DMS114 treated with DMSO at 0.1 percent for 48 hours (cell line): ENCODE measurements around the gene CHGA.

Experiments used
- DNase-seq: peaks from one replicate; lab custom pipeline; 2025; ENCODE audit not compliant: unreplicated experiment; lab: John Stamatoyannopoulos, UW

Gene CHGA

DNA sequence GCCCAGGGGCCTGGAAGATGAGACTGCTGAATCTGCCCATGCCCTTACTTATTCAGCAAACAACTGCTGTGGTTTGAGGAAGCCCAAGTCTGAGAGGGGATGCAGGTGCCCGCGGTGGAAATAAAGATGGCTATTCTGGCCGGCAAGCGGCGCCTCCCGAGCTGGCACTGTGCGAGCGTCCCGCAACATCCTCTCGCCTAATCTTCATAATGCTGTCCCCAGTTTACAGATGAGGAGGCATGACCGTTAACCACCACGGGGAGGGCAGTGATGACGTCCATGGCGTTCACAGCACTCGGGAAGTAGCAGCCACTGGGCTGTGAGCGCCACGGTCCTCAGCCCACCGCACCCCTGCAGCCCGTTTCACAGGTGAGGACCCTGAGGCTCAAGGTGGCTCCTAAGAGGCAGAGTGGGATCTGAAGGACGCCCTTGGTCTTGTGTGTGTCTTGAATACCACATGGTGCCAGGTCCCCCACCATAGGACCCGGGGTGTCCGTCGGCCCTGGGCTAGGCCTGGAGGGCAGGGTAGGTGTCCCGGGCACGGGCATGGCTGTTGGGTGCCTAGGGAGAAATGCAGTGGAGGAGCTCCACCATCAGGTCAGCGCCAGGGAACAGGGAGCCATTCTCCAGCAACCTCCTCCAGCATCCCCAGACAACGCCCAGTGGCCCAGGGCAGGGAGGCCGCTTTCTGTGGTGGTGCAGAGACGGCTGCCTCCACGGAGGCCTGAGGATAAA lies 20.2 kb downstream of the CHGA start:
- DNase-seq: no peak

DNA sequence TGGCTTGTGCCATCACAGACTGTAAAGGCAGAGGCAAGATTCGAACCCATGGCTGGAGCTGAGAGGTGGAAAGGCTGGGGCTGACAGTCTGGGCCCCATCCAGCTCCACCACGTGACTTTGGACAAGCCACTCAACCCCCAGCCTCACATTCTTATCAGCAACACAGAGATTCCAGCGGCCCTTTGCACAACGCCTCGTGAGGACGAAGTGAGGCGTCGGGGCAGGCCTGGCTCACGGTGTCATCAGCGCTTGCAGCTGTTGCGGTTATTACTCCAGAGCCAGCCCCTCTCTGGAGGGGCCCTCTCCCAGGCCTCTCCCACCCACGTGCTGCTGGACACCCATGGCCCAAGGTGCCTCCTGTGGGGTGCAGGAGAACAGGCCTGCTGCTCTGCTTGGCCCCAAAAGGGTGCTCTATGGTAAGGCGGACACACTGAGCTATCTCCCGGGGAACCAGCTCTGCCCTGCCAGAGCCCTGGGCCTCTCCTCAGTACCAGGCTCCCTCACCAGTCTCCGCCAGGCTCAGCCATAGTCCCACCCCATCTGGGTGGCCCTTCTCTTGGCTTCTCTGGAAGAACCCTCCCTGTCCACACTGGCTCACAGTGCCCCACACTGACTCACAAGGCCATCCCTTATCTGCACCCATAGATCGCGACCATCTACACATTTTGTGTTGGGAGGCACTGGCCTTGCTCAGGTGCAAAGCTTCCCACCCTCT lies 21.1 kb downstream of the CHGA start:
- no peak for DNase-seq

DNA sequence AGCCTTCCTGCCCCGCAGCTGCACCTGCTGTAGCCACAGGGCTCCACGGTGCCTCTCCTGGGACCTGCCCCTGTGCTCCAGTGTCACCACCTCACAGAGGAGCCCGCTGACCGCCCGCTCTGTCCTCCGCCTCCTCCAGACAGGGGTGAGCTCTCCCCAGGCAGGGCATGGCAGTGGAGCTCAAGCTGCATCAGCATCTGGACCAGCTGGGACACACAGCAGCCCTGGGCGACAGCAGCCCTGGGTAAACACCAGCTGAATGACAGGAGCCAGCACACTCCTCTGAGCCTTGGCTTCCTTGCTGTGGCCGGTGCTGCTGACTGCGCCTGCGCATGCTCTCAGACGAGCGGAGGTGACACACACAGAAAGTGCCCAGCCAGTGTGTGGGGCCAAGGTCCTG lies 22.0 kb downstream of the CHGA start:
- DNase-seq: no peak

DNA sequence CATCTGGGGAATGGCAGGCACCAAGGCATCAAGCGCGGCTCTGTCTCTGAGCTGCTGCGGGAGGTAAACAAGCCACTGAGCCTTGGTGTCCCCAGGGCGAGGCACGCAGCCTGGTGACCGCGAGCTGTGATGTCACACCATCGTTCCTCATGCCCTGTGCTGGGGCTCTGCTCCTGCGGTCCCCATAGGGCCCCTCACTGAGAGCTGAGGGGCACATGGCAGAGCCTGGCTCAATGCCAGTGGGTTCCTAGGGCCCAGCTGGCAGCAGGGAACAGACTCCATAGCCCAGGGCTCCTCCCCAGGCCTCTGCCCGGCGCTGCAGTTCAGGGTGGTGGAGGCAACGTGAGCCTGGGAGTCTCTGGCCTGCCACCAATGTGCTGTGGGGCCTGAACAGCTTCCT lies 22.6 kb downstream of the CHGA start:
- no peak for DNase-seq

DNA sequence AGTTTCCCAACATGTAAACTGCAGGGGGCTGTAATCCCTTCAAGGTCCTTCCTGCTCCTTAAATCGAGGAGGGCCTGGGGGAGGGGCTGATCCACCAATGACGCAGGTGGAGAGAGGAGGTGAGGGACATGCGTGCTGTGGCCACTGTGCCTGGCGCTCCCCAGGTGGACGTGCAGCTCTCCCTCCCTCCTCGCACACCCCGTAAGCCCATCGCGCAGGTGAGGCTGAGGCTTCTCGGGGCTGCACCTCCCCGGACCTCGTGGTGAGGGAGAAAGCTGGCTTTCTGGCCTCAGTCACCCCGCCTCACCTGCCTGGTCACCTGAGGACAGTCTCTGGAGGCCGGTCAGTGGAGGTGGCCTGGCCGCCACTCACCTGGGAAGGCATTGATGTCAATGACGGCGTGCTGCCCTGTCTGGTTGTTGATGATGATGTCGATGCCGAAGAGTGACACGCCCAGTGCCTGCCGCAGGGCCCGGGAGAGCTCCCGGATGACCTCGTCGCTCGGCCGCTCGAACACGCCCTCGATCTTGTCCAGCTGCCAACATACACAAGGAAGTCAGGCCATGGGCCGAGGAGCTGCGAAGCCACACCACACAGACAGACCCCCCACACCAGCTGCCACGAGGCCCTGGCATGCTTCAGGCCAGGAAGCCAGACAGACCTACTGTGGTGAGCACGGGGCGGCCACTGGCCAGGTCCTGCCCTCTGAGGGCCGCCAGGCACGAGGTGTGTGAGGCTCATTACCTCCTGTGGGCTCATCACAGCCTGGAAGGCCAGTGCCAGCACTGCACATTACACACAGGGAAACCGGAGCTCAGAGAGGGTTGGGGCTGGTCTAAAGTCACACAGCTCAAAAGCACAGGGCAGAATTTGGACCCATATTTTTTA lies 23.3 kb downstream of the CHGA start:
- DNase-seq: no peak

DNA sequence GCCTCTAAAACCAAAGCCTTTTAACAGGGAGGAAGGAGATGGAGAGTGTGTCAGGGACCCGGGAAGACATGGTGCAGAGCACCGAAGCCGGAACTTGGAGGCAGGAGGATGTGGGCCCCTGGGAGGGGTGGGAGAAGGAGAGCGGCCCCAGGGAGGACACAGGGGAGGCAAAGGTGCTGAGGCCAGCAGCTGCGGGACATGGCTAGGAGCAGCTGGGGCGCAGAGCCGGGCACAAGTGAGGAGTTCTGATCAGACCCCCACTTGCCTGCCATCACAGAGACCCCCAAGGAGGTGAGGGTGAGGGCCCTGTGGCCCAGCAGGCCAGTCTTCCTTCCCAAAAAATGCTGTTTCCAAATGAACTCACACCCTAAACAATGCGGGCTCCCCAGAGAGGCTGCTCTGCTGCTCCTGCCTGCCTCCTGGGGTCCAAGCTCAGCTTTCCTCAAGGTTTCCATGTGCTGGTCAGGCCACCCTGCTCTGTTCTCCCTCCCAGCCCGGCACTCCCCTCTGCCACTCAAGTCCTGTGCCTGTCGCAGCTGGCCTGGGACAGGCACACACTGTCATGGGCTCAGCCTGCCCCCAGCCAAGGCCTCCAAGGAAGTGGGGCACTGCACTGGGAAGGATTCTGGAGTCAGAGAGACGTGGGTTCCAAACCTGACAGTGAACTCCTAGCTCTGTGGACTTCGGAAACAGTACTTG lies 24.0 kb downstream of the CHGA start:
- no peak for DNase-seq

DNA sequence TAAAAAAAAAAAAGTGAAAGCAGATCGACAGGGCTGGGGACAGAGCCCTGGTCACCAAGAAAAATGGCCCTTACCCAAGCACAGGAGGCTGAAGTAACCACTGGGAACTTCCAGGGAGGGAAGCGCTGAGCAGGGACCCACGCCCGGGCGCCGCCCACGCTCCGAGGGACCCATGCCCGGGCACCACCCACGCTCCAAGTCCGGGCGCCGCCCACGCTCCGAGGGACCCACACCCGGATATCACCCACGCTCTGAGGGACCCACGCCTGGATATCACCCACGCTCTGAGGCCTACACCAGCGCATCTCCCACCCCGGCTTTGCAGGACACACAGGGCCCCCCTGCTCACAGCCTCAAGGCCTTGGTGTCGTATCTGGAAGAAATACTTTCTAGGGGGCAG lies 25.7 kb downstream of the CHGA start:
- DNase-seq: no peak

DNA sequence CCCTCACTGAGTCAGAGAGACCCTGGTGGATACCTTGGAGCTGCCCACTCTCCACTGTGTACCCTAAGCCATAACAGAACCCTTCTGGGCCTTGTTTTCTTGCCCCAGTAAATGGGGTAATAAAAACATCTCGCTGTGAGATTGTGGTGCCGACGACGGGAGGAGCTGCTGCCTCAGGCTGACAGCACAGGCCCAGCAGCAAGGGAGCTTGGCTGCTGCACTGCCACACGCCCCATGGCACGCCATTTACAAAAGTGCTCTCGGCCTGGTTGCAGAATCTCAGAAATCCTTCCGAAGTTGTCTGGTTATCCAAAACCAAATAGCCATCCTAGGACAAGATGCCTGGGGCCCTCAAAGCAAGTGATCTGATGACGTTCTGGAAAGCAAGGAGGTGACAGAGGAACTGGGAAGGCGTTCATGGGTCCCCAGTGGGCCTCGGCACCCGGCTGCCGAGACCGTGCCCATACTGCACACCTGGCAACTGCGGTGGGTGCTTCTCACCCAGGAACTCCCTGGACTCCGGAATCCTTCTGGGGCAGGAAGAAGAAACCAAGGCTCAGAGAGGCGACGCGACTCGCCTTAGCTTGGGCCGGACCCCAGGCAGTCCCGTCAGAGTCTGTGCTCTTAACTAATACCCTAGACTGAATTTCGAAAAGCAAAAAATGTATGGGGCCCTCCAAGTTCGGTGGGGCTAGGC lies 26.7 kb downstream of the CHGA start:
- no peak for DNase-seq

DNA sequence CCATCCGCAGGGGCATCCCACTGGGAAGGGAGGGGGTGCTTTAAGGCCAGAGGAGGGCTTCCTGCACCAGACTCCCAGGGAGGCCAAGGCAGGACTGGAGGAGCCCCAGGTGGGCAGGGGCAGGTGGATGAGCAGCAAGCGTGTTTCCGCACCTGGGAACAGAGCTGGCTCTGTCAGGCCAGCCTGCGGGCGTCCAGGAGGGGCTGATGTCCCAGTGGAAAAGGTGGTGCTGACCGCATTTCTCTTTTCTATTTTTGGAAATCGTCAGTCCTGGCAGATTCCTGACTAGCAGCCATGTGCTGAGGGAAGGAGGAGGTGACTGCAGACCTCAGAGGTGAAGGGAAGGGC lies 27.2 kb downstream of the CHGA start:
- no peak for DNase-seq

DNA sequence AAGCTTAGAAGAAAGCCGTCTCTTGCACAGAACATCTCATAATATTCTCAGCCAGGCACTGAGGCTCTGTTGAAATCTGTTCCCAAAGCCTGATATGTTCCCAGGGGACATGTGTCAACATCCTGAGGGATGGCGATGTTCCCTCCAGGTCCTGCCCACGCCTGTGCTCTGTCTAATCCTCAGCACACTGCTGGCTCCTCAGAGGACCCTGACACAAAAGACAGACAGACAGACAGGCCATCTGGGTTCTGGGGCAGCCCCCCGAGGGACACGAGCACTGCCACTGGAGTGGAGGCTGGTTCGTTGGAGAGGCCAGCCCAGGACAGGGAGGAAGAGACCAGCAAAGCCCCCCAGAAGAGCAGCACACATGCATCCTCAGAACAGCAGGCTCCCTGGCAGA lies 27.8 kb downstream of the CHGA start:
- no peak for DNase-seq

DNA sequence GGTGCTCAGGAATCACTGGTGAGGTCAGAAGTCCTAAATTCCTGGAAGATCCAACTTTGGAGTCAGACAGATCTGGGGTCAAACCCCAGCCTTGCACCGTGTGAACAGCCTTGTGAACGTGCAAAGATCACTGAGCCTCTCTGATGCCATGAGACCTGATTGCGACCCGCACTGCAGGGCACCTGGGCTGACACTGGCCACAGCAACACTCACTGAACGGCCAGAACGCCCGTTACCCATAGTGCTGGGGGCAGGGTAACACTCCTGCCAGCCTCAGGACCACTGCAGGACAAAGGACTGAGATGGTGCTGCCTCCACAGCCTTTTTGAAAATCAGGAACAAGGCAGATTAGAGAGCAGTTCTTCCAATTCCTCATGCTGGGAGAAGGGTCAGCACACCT lies 28.3 kb downstream of the CHGA start:
- DNase-seq: no peak

DNA sequence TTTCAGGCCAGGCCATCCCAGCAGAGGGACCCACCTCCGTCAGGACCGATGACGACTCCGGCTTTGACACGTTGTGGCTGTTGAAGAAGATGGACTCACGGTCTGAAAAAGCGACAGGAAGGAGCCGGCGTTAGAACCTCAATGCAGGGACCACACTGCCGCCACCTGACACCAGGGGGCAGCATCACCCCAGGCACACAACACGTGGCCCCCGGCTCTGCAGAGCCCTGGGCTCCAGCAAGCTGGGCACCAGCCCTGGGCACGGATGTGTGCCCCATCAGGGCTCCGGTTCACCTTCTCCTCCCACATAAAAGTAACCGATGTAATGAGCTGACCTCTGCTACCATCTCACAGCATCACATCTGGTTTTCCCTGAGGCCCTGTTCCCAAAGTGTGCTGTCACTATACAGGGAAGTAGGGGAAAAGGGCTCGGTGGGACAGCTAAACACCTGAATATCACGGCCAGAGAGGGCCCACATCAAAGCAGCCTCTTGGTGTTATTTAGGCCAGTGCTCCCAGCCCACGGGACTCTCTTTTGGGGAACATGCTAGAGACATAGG lies 29.0 kb downstream of the CHGA start:
- peak; percentile 38 for DNase-seq

DNA sequence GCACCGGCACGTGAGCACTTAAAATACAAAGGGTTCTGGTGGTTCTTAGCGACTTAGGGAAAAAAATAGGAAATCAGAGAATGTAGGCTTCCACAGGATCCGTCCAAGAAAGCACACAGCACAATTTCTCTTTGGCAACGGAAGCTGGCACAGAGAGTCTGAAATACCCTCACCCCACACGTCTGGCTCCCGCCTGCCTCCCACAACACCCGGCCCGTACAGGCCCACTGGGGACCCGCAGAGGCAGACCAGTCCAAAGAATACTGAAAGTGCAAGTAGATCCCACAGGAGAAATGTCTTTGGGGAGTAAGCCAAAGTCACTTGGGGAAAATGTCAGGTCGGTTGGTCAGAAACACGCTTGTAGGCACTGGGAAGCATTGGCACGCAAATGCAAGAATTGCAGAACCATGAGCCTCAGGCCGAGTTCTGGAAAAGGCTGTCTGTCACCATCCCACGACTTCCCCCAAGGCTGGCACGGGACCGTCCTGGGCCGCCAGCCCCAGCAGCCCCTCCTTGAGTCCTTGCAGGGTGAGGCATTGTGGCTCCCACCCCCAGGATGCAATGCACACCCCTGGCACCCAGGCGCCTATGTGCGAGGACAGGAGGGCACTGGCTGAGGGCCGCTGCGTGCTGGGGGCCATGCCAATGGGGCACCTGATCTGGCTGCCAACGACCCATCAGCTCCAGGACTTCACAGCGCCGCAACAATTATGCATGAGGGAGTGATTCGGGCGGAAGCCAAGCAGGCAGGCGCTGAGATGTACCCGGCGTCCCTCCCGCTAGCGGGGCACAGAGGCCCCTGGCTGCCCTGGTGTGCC lies 29.7 kb downstream of the CHGA start:
- DNase-seq: no peak

DNA sequence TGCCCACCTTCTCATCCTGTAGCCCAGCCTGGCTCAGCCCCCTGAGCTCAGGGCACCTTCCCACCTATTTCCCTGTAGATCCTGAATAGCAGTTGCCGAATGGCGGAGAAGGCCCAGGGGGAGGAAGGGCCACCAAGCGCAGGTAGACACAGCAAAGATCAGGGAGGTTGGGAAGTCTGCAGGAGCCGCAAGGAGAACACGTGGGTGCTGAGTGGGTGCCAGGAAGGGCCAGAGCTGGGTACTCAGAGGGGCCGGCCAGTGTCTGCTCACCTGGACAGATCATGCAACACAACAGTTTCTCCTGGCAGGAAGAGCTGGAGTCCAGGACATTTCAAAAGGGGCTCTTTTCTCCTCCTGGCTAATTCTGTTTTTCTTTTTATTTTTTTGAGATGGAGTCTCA lies 30.6 kb downstream of the CHGA start:
- DNase-seq: no peak

DNA sequence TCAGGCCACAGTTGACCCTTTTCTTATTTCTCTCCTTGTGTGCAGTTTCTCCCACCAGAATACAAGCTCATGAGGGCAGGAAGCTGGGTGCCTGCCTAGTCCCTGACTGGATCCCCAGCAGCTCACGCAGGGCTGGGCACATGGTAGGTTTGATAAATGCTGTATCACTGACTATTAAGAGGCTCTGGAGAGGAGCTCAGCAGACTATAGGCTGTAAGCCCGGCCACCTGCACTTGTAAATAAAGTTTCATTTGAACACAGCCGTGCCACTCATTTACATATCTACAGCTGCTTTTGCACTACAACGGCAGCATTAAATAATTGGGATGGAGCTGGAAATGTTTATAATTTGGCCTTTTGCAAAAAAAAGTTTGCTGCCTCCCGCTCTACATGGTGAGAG lies 32.0 kb downstream of the CHGA start:
- DNase-seq: no peak

DNA sequence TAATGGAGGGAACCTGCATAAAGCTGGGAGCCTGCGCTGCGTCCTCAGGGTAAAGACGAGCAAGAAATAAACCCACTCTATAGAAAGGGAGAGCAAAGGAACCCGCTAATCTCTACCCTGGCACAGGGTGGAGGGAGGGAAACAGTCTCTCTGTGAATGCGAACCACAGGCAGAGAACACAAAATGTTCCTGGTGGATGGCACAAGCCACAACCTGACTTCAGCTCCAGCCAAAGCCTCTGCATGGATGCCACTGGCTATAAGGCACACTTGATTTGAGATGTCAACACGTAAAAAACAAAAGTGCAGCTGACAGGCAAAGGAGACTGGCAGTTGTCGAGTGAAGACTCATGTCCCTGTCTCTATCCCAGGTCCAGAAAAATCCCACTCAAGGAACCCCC lies 32.4 kb downstream of the CHGA start:
- no peak for DNase-seq

DNA sequence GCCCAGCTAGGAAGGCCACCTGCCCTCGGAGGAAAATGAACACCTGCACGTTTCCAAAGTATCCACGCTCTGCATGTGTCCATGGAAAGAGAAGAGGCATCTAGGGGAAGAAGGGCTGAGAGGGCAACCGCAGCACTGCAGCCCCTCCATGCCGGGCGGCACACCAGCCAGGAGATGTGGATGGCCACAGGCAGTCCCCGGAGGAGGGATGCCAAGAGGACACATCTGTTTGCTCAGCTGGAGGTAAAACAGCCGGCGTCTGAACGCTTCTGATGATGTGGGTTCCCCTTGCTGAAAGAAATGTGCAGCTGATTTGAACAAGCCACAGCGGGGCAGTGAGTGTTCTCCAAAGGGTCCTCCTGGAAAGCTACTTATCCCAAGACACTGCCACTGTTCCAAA lies 34.0 kb downstream of the CHGA start:
- no peak for DNase-seq

DNA sequence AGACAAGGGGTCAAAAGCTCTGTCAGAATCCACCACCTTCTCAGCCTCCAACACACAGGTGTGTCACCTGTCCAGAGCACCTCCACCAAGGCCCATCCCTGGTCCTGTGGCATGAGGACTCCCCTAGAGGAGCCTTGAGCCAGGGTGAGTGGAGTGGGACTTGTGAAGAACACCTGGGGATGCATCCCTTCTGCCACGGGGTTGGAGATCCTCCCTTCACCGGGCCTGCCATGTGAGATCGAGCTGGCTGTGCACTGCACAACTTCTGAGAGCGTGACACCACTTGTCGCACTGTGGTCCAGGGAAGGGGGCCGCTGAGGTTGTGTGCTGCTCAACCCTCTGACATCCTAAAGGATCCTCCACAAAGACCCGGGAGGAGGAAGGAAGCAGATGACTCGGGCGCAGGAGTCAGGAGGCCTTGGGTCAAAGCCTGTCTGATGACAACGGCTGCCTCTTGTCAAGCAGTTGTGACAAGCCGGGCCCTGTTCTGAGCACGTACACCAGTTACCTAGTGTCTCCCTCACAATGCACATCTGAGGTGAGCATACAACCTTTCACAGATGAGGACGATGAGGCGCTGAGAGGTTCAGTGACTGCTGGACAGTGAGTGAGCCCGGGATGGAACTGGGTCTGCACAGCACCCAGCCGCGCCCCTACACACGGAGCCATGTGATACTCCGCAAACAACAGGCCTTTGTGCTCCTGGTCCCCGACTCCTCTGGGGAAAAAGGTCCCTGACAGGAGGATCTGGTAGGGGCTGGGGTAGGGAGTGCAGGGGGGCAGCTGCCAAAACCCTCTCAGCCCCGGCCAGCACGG lies 35.6 kb downstream of the CHGA start:
- no peak for DNase-seq

DNA sequence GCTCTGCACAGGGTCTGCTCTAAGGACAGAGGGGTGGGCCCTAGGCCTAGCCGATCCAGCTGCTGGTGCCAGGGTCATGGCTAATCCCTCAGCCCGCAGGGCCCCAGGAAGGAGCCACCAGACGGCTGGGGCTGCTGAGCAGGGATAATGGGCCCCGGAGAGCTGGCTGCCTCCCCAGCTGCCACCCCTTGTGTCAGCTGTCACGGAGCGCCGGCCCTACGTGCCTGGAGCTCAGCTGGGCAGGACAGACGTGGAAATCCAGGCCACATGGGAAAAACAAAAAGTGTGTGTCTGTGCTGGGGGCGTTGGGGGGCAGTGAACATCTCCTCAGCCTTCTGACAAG lies 36.2 kb downstream of the CHGA start:
- no peak for DNase-seq
